ENCODE results near the gene ANKRD23. TPM values are rescaled to one million over a fixed set of nuclear protein-coding genes. Genes with fewer than 3 reads are reported as not detected.

The ANKRD23 gene
- total and polyA plus RNA-seq, 2 of the 8 experiments (the other 6 are each of a cell fraction or from before 2014, with no cell fraction given): 3.4 to 3.5 TPM

- Histone ChIP-seq H2AK5ac (ENCODE audit: low read depth, low read length) (no peak overlapping the region), H4K91ac (replicated peaks; ENCODE audit: insufficient read length, low read length) (peak overlapping the region; percentile 96), H3K23me2 (ENCODE audit: low read depth, low read length) (peaks cover 14% of the 10 kb centered on the region), H2AFZ (ENCODE audit: low read length) (no peak overlapping the region), H4K5ac (ENCODE audit: insufficient read length, low read depth, low read length) (peak overlapping the region; percentile 80), H3K27ac (ENCODE audit: low read depth, low read length) (peak overlapping the region; percentile 91), H4K20me1 (replicated peaks in 1 of 2; ENCODE audit: control insufficient read depth in 1 of 2, insufficient read depth in 2 of 2, low read length in 2 of 2) (peaks cover 6 to 18% of the 10 kb centered on the region in 2 experiments), H2BK15ac (ENCODE audit: low read length) (no peak overlapping the region), H2BK20ac (ENCODE audit: low read length) (no peak overlapping the region), H2BK12ac (ENCODE audit: low read depth, low read length) (no peak overlapping the region), H3K23ac (ENCODE audit: insufficient read length) (no peak overlapping the region), H3K27me3 (replicated peaks in 1 of 4; ENCODE audit: control insufficient read depth in 3 of 4, extremely low read depth in 1 of 4, insufficient read depth in 3 of 4, low read length in 3 of 4) (peaks cover 0 to 3% (median 0%) of the 10 kb centered on the region in 4 experiments; a peak in 2 of 7 replicates), H3K4me1 (replicated peaks in 1 of 4; ENCODE audit: control insufficient read depth in 3 of 4, insufficient read depth in 4 of 4, low read length in 3 of 4) (peaks cover 11 to 28% (median 18%) of the 10 kb centered on the region in 4 experiments), H4K8ac (ENCODE audit: extremely low read depth, insufficient read depth, low read length) (peak overlapping the region; percentile 97), H3K14ac (ENCODE audit: insufficient read length) (no peak overlapping the region), H3K18ac (ENCODE audit: extremely low read depth, low read length) (peak overlapping the region; percentile 90), H3K79me1 (ENCODE audit: low read depth, low read length) (peaks cover 16% of the 10 kb centered on the region), H3K4me3 (ENCODE audit: extremely low read depth in 1 of 4, insufficient read depth in 2 of 4, low read depth in 3 of 4, low read length in 4 of 4) (peak overlapping the region; percentile 76 to 86 (median 80)), H2BK5ac (ENCODE audit: low read depth, low read length) (peak overlapping the region; percentile 85), H3K4ac (replicated peaks; ENCODE audit: insufficient read length, low read depth, low read length) (peak overlapping the region; percentile 72), H3K9me3 (ENCODE audit: insufficient read depth in 2 of 2, low read depth in 1 of 2, low read length in 1 of 2) (no peaks in the 10 kb centered on the region), H3K56ac (replicated peaks; ENCODE audit: insufficient read length, low read depth, low read length) (peak overlapping the region; percentile 95), H3K36me3 (ENCODE audit: control insufficient read depth in 2 of 4, insufficient read depth in 4 of 4, low read length in 3 of 4) (peaks cover 25 to 39% (median 30%) of the 10 kb centered on the region in 4 experiments), H3K79me2 (ENCODE audit: control insufficient read depth in 1 of 2, insufficient read depth in 2 of 2, low read length in 2 of 2) (peaks cover 4 to 36% of the 10 kb centered on the region in 2 experiments), H3K9ac (replicated peaks in 1 of 4; ENCODE audit: extremely low read depth in 1 of 4, low read depth in 3 of 4, low read length in 3 of 4) (peak overlapping the region; percentile 78 to 89 (median 86)), H3K4me2 (ENCODE audit: insufficient read depth in 1 of 2, low read depth in 2 of 2, low read length in 2 of 2) (peak overlapping the region; percentile 91 to 94), H2BK120ac (replicated peaks; ENCODE audit: low read depth, low read length) (no peak overlapping the region)
- ChIA-PET CTCF (ENCODE audit: partially characterized antibody) (interaction anchor here (0.5 to 6.1 kb wide), 17 partner anchors 9 to 248 kb away, joined by 3 to 47 read pairs (median 4); partner anchors contain the start of gene ANKRD39), POLR2A (ENCODE audit: partially characterized antibody) (interaction anchor here (0.7 to 4.2 kb wide), 30 partner anchors 9 to 121 kb away, joined by 3 to 49 read pairs (median 4); partner anchors contain the start of gene ANKRD39)
- FAIRE-seq (no peak), DNase-seq (ENCODE audit: low read depth in 1 of 2, low spot score in 2 of 2) (peak; percentile 43 to 86)
- WGBS, 2 experiments (ENCODE audit: extremely low coverage in 1 of 2, insufficient coverage in 1 of 2, insufficient read length in 1 of 2, insufficient replicate concordance in 2 of 2, low coverage in 1 of 2, low lambda C conversion rate in 2 of 2, missing lambda C conversion rate in 1 of 2): 3% methylated on average over 32 of the region's 76 CpGs; no CpG with 5 or more reads in 1 of the 2 experiments
- no peak for TF ChIP-seq SP2 (IDR thresholded peaks at IDR 0.05; ENCODE audit: low read length)
- TF ChIP-seq SIRT6 (IDR thresholded peaks at IDR 0.05; ENCODE audit: low read length): no peak
- TF ChIP-seq PHF8 (conservative IDR thresholded peaks at IDR 0.05; ENCODE audit: low read depth, low read length): peak; percentile 58
- TF ChIP-seq KDM4A (IDR thresholded peaks at IDR 0.05; ENCODE audit: low read depth, low read length, severe bottlenecking): peak; percentile 34
- TF ChIP-seq POLR2A (IDR thresholded peaks at IDR 0.05; ENCODE audit: control extremely low read depth in 1 of 2, low read depth in 2 of 2, low read length in 2 of 2): peak in 1 of 2 experiments; percentile 81; a peak in 2 of 3 replicates
- no peak for TF ChIP-seq SAP30 (IDR thresholded peaks at IDR 0.05; ENCODE audit: insufficient read depth, insufficient replicate concordance, low read length)
- no peak for TF ChIP-seq CHD2 (IDR thresholded peaks at IDR 0.05; ENCODE audit: low read length)
- TF ChIP-seq POLR2AphosphoS5 (IDR thresholded peaks at IDR 0.05; ENCODE audit: low read depth, low read length): peak; percentile 65
- peak; percentile 57; the same call in 1 of the 2 replicates for TF ChIP-seq RBBP5 (IDR thresholded peaks at IDR 0.05; ENCODE audit: borderline replicate concordance, low read depth, low read length)
- TF ChIP-seq RAD21 (IDR thresholded peaks at IDR 0.05 in 1 of 2, conservative IDR thresholded peaks at IDR 0.05 in 1 of 2; ENCODE audit: low read depth in 2 of 2, low read length in 2 of 2): peak; percentile 8 to 44; a peak in 2 of 4 replicates
- no peak; the same call in 1 of the 2 replicates for TF ChIP-seq CREB1 (IDR thresholded peaks at IDR 0.05)
These were observed 24.9 kb upstream of the ANKRD23 start for GRCh38 chr2:96868555-96869280.

All from H1 (cell line).